HG03442 (cell line): Measurements from ENCODE around the gene SHC1.
A peak's percentile ranks its signal among the peaks of the same experiment; 100 is the strongest.

Experiments
- ATAC-seq: cut with Tn5 transposase; IDR thresholded peaks from one replicate; pipeline ENCODE4 v1.9.1; 2021; ENCODE audit warnings: mild to moderate bottlenecking, moderate library complexity; ENCODE audit not compliant: unreplicated experiment

SHC1 gene

DNA sequence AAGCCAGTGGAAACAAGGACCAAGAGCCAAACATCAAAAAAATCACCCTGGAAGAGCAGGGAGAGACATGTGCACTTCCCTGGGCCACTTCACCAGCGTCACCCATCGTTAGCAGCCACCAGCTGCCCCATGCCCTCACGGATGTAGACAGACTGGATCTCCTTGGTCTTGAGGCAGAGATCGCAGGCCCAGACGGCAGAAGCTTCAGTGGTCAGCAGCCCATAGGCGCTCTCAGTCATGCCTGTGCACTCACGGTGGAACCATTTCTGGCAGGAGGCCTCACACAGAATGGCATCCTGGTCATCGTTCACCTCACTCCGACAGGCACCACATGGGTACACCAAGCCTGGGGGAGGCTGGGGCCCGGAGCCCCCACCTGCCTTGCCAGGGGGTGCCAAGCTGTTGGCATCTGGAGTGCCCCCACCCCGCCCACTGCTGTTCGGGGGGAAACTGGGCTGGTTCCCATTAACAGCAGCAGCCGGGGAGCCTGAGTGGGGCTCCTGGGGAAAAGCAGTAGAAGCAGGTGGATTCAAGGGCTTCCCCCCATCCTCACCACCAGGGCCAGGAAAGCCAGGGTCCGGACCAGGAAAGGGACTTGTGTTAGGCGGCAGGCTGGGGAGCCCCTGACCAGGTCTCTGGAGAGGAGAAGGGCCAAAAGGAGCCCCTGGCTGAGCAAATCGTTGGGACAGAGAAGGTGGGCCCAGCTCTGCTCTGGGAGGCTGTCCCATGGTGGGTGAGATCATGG is 11.7 kb downstream of the SHC1 start:
- no peak for ATAC-seq

DNA sequence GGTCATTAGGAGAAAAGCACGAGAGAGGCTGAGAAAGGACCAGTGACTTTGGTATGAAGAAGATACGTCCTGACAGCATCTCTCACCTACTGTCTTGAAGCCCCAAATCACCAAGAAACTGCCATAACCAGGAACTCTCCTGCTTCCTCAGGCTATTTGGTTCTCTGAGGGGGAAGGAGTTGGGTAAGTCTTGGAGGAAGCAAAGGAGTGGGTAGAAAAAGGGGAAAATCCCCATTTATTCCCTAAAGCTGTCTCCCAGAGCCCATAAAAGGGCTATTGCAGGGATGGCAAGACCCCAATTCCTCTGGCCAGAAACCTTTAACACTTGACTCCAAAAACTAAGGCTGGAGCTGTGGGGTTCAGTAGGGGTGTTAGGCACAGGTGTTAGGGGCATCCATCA is 12.5 kb downstream of the SHC1 start:
- ATAC-seq: no peak

DNA sequence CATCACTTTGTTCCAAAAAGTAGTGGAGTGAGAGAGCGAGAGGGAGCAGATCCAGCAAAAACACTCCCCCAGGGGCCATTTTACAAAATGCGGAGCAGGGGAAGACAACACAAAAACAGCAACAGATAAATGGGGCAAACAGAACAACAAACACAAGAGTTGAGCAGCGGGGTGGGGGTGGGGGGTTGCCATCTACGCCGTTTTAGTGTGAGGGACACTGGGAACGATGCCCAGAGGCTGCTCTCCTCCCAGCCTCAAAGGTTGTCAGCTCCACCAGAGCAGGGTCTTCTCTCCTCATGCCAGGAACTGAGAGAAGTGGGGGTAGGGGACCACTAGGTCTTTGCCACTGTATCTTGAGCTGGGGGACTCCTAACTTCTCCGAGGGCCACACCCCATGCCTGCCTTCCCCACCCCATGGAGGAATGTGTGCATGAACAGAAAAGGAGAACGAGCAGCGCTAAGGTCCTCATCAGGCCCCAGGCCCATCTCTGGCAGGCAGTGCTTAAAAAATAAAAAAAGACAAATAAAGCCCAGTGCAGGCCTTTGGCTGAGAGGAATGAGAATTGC is 13.4 kb downstream of the SHC1 start:
- ATAC-seq: no peak

DNA sequence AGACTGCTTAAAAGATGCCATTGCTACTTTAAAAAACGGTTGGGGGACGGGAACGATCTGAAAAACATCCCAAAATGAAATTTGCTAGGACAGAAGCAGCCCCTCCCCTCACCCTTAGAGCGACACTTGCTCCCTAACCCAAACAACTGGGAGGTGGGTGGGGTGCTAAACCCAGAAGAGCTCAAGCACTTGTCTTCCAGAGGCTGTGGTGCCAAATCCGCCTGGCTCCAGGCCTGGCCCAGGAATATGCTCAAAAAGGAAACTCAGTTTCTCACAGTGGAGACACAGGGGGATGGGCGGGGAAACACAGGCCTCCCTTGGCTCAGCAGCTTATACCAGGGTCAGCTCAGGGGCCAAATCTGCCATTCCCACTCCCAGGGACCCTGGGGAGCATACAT is 14.0 kb downstream of the SHC1 start:
- no peak for ATAC-seq

DNA sequence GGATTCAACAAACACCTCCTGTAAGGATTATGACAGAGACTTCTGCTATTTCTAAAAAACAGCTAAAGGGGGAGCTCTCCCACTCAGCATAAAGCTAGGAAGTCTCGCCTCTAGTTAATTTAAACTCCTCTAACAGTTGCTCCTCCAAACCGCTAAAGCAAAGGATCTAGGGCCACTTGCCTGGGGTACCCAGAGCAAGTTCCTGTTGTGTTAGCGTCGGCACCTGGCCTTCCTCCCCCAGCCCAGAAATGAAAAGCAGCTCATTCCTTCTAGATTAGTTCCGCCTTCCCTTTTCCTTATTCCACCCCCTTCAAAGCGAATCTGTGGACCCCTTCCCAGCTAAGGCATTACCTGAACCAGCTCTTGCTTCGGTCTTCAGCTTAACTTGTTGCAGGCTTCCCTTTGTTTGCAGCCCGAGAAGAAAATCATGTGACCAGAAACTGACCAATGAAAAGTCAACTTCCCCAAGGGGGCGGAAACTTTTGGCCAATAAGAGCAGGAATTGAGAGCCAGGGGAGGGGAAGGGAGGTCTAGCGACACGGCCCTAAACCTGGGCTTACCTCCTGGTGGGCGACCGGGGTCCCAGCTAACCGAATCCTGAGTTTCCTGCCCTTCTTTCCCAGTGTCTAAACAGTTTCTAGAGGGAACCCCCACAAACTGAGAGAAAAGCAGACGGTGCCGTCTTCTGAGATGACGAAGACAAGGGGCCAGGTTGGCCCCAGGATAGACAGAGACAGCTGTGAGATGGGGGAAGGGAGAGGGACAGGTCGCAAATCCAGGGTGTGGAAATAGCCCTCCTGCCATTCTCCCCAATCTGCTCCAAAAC is 14.6 kb downstream of the SHC1 start, which contains the start of gene PBXIP1:
TSS of gene PBXIP1 (minus strand) at position 382 of the 826 bp plus-strand sequence. CDS start 2,378 bp downstream, outside the sequence.
- peak; percentile 58 for ATAC-seq

DNA sequence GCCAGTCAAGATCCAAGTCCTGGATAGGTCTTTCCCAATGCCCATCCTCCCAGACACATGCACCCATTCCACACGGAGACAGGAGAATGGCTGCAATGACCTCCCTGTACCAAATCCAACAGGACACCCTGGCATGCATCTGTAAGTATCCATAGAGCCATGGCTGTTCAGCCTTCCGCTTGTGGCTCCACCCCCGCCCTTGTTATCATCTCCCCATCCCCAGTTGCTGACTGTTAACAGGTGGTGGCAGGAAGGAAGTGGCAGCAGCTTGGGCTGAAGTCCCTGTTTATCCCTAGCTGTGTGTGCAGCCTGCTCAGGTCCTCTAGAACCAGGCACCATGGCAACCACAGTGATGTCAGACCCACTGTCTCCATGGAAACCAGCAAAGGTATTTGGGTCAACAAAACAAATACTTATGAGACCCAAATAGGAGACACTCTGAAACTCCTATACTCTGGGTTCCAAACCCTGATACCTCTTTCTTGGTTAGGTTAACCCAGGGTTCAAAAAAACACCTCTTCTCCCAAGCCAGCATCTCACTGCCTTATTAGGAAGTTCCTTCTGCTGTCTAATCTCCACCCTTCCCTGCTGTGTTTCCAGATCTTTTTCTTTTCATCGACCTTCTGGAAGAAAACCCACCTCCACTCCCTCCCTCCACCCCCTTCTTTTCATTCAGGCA is 15.4 kb downstream of the SHC1 start:
- no peak for ATAC-seq

DNA sequence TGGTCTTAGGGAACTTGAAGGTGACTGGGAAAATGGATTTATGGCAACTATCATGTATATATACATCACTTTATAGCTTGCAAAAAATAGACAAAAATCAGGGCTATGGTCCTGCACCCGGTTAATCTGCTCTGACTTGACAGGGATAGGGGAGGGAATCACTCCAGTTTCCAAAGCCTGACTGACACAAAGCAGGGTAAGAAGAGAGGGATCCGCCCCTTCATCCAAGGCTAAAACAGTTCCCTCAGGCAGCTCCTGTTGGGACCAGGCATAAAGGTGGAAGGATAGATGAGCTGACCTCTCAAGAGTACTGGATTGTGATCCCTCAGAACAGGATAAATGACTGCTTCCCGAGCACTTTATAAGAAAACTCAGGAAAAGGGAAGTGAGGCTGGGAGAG is 16.0 kb downstream of the SHC1 start:
- ATAC-seq: no peak

DNA sequence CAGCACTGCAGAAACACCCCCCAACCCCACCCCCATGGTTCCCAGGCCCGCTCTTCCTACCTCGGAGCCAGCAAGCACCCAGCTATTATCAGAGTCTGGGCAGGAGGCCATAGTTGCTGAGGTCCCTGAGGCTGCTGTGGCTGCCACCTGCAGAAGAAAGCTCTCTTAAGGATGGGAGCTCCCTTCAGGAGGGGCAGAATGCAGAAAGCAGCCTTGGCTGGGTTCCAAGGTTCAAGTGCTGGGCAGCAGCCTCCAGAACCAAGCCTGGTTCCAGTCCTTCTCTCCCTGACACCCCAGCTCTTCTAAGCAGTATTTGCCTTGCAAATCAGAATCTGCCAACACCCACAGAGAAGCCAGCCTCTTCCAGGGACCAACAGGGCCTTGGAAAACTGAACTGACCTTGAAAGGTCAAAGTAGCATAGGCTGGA is 16.9 kb downstream of the SHC1 start:
- no peak for ATAC-seq

DNA sequence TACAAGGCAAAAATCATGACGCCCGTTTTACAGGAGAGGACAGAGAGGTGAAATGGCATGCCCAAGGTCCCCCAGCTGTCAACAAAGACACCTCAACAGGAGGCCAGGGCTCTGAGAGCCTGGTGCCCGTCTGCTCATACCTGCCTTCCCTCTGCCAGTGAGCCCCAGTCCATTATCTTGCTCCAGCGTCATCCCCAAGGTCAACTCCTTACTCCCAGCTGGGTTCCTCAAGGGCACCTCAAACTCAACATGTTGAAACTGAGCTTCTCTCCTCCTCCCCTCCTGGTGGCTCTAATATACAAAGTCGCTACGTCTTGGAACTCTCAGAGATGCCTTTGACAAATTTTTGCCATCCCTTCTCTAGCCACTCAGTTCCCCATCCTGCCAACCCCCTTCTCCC is 17.9 kb downstream of the SHC1 start:
- ATAC-seq: no peak

DNA sequence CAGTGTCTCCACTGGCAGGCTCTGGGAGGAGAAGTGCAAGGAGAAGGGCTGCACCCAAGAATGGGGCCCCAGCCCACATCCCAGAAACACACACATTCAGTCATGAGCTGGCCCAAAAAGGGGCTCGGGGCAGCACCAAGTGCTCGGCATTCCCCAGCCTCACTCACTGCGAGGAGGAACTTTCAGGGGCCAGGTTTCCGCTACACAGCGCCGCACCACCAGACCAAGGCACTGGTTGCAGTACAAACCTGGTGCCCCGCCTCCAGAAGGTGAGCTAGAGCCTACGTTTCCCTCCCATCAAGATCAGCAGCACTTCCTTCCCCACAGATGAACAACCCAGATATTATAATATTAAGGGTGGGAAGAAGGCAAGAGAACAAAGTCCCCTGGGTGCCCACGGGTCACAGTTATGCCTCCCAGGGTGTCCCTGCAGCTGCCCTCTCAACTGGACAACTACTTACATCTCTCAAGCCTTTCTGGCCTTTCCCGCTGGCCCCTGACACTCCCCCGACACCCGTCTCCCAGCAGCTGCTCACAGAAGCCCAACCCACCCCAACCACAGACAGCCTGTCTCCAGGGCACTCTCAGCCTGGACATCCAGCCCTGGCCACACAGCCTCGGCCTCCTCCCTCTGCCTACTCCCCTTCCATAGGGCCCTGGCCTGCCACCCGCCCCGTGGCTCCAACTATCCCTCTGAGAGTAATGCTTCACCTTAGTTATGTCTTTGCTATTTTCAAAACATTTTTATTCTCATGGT is 18.5 kb downstream of the SHC1 start:
- no peak for ATAC-seq

DNA sequence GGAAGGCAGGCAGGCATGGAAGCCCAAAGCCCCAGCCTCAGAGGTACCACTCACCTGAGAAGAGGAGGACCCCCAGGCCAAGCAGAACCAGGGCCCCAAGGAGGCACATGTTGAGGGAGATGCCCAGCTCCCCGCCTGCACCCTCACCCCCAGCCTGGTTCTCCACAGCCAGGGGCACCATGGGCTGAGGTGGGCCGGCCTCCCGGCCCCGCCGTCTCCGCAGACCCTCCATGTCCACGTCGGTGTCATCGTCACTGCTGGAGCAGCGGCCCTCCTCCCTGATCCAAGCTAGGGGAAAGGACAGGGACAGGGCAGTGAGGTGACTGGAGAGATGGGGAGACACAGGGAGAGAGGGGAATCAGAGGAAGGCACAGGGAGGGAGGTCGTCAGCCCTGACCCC is 22.5 kb downstream of the SHC1 start:
- no peak for ATAC-seq

DNA sequence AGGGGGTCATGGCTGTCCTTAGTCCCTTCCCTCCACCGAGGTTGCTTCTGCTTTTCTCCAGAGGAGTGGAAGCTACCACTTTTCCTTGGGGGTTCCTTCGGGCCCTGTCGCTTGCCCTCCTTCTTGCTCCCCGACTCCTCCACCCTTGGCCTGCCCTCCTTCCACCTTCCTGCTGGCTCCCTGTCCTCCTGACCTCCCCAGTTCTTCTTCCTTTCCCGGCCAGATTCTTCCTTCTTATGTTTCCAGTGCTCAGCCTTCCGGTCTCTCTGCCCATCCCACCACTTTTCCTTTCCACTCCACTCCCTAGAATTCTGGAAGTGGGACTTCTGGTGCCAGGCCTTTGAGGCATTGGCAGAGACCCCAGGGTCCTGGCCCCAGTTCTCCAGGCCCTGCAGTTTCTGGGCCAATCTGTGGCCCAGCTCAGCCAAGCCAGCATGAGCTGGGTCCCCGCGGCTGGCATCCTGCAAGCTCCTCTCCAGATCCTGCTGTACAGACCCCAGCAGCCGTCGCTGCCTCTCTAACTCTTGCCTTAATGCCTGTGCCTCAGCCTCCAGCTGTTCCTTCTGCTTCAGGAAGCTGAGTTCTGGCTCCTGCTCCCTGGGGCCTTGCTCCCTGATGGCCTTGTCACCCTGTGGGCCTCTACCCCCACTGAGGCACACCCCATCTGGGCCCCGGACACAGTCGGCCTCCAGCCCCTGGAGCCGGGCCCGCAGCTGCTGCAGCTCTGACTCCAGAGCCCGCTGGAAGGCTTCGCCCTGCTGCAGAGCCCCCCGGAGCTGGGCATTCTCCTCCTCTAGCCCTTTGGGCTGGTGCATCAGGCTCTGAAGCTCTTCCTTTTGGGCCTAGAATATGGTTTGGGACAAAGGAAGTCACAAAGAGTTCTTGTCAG is 24.3 kb downstream of the SHC1 start:
- no peak for ATAC-seq

DNA sequence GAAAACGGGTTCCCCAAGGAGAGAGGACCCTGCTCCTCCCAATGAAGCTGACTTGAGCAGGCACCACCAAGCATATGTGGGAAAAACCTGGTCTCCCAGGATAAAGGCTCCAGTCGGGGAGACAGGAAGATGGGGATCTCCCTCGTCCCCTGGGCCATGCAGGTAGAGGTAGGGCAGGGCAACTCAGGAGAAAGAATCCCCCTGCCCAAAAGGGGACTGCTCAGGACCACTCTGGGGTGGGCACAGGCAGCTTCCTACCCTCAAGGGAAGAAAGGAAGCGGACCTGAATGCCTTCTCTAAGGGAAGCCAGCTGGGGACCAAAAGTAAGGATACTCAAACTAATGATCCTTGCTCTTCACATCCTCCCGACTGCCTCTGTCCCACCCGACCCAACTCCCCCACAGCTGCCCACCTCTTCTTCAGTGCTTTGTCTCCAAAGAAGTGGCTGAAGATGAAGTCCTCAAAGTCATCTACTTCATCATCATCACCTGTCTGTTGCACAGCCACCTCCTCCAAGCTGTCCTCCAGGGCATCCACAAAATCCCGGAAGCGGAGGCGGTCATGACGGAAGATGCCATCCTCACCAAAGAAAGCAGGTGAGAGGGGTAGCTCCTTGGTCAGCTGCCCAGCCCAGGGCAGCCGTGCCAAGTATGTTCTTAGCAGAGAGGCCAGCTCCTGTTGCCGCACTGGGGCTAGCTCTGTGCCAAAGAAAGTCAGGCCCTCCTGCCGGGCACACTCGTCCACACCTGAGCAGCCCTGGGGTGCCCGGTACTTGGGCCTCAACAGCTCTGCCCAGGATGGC is 25.2 kb downstream of the SHC1 start:
- no peak for ATAC-seq

DNA sequence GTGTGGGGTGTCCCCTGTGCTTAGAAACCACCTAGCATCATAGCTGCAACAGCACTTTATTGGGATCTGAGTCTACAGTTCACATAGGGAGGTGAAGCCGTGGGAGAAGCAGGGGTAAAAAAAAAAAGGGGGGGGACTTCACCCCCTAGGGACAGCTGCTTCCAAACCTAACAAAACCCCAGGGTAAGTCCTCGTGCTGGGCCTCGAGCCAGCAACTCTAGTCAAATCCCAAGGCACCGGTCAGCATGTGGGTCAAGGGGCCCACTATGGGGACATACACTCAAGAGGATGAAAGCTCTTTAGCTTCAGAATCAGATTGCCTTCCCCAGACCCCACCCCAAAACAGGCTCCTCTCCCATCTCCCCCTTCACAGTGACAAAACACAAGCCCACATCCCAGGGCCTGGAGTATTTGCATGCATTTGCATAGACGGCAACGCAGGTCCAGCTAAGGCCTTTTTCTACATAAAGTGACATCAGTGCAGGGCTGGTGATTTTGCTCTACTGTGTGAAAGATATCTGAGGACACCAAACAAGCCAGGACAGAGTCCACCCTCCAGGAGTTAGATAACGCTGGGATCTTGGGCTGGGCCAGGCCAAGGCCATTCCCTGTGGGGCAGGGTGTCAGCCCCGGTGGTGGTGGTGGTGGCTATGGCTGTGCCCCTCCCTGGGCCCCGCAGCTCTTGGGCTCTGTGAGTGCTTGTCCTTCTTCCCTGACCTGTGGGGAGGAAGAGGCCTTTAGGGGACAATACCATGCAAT is 26.0 kb downstream of the SHC1 start:
- ATAC-seq: no peak

DNA sequence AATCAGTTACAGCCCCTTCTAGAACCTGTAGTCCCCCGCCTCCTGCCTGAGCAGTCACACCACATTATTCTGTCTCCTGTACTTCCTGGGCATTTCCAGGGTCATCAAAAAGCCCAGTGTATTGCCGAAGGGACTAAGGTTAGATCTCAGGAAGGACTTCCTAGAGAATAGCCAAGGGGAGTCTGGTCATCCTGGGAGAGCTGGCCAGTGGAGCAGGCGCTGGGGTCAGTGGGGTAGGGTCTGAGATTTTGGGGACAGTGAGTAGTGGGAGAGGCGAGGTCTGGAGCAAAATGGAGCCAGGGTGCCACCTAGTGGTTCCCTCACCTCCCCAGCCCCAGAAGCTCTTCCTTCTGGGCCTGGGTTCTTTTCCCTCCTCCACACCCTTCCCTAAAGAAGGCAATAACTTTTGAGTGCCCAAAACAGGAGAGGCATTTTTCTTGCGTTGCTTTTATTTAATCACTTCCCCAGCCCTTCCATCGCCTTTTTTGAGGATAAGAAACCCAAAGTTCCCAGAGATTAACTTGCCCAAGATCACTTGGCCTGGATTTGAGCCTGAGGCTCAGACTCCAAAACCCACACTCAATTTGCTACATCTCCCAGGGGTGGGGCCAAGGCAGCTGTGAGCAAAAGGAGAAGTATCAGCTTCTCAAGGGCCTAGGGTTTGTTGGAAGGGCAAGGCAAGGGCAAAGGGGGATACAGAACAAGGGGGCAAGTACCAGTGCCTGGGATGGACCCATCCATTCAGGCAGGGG is 26.7 kb downstream of the SHC1 start:
- ATAC-seq: no peak

DNA sequence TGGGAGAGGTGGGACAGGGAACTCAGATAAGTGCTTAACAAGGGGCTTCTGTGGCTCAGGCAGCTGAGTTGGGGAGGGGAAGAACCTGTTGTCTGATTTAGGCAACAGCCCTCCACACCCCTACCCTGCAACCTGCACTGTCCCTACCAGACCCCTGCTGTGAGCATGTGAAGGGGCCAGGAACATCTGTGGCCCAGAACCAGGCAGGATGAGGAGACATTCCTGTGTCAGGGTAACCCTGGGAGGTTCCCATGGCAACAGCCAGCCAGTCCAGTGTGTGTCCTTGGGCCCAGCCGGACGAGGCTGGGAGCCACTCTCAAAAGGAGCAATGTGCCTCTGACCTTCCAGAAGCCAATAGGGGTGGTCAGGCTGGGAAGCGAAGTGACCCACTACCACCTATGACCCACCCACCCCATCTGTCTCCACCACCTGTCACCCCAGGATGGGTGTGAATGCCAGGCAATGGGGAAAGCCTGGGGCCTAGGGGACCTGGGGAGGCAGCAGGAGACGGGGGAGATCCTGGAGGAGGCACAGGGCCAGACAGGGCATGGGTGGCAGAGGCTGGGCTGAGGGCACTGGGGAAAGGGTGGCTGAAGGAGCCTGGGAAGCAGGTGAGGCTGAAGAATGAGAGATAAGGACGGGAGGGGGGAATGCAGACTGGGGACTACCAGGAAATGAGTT is 29.1 kb downstream of the SHC1 start:
- ATAC-seq: no peak
